PFSK-1 (cell line): Measurements from ENCODE around the gene MRPL16.

Source experiments
- FOXP2 ChIP-seq: optimal IDR thresholded peaks from 2 replicates; pipeline ENCODE3; 2011; ENCODE audit warnings: borderline replicate concordance, control low read depth, inconsistent platforms; ENCODE audit not compliant: insufficient read depth; ENCODE audit errors: extremely low read length, extremely low read depth
- POLR2AphosphoS5 ChIP-seq: IDR thresholded peaks from 2 replicates; pipeline ENCODE4 v1.6.1; 2012; ENCODE audit warnings: low read depth, mild to moderate bottlenecking, control low read depth, low read length, moderate library complexity
- REST ChIP-seq, 2 experiments: IDR thresholded peaks; 2 replicates each; pipeline versions ENCODE4 v1.6.1 to v1.8.0; 2011 to 2012; ENCODE audit warnings: low read depth in 2 of 2, low read length in 2 of 2, control low read depth in 1 of 2, inconsistent platforms in 1 of 2, mild to moderate bottlenecking in 1 of 2, moderate library complexity in 1 of 2; ENCODE audit not compliant: insufficient read depth in 1 of 2
- SIN3A ChIP-seq: IDR thresholded peaks from 2 replicates; pipeline ENCODE4 v1.6.1; 2012; ENCODE audit warnings: mild to moderate bottlenecking, low read length, moderate library complexity, borderline replicate concordance; ENCODE audit not compliant: insufficient read depth
- TAF1 ChIP-seq: IDR thresholded peaks from 2 replicates; pipeline ENCODE4 v1.6.1; 2012; ENCODE audit warnings: low read length, control low read depth, borderline replicate concordance; ENCODE audit not compliant: insufficient read depth

GRCh38 chr11:59765068-59765735, 45.4 kb downstream of the MRPL16 start:
- TF ChIP-seq REST (IDR thresholded peaks at IDR 0.05; ENCODE audit: insufficient read depth in 1 of 2, low read depth in 2 of 2, low read length in 2 of 2) = no peak
- no peak for TF ChIP-seq POLR2AphosphoS5
- TF ChIP-seq SIN3A = no peak
- TF ChIP-seq TAF1 = no peak
- TF ChIP-seq FOXP2 = no peak
